Progenitor cell of endocrine pancreas (in vitro differentiated cells): Measurements from ENCODE around the gene MAP2K7. TPM values are rescaled to one million over a fixed set of nuclear protein-coding genes. Genes with fewer than 3 reads are reported as not detected.

Experiments used
- DNase-seq: peaks from one replicate; pipeline ENCODE4 v3.0.0; 2021; ENCODE audit warnings: low spot score; ENCODE audit not compliant: unreplicated experiment
- H3K27ac Mint-ChIP-seq: 2 replicates; pipeline ENCODE4 v1.8.0; 2021; ENCODE audit warnings: mild to moderate bottlenecking, moderate library complexity, mixed read lengths
- H3K27me3 Mint-ChIP-seq: 2 replicates; pipeline ENCODE4 v1.8.0; 2021; ENCODE audit warnings: mixed read lengths
- H3K36me3 Mint-ChIP-seq: 2 replicates; pipeline ENCODE4 v1.8.0; 2022; ENCODE audit warnings: mixed read lengths; ENCODE audit not compliant: insufficient read depth
- H3K4me1 Mint-ChIP-seq: 2 replicates; pipeline ENCODE4 v1.8.0; 2021; ENCODE audit warnings: low read depth, mixed read lengths
- H3K4me3 Mint-ChIP-seq: 2 replicates; pipeline ENCODE4 v1.8.0; 2021; ENCODE audit warnings: low read depth, mild to moderate bottlenecking, moderate library complexity, mixed read lengths
- H3K9me3 Mint-ChIP-seq: 2 replicates; pipeline ENCODE4 v1.8.0; 2021; ENCODE audit warnings: low read depth, mixed read lengths
- CTCF ChIP-seq: fragments of 200-600 bp; sonication (generic); IDR thresholded peaks from one replicate; pipeline ENCODE4 v1.5.0; 2021; ENCODE audit warnings: antibody characterized with exemption, mild to moderate bottlenecking; ENCODE audit not compliant: unreplicated experiment
- total RNA-seq: library from RNA; stranded (reverse); gene quantifications from 2 replicates; pipeline ENCODE4 v1.2.1, GENCODE V29; 2021

Gene MAP2K7
- total RNA-seq, 1 donor from 2014 or later, result 53.5 TPM

DNA sequence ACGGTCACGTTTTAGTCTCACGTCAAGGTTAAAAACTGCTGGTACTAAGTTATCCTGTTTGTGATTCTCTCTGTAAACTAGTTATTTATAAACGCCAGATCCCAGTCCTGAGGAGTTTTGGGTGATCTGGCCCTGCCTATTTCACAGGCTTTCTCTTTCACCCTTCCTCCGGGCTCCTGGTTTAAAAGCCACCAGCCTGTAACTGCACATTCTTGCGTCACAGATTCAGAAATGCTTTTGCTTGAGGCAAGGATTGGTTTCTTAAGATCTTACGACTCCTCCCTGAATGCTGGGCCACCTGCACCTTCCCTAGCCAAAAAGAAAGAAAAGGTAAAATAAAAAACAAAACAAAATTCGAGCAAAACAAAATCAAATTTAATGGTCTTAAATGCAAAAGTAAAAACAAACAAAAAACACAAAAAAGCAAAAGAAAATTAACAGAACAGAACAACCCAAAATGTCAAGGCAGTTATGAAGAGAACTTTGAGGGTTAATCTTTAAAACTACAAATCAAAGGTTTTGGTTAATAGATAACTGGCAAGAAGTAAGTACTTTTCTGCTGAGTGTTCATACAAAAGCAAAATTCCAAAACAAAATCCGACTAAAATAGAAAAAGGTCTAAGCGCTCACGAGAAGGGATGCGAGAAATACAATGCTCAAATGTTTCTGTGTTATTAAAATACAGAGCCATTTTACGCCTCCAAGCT lies 58.4 kb downstream of the MAP2K7 start:
- Mint-ChIP-seq H3K4me3 (peak overlapping the region; percentile 10), H3K9me3 (no peaks in the 10 kb centered on the region), H3K4me1 (peaks cover 11% of the 10 kb centered on the region), H3K36me3 (peaks cover 16% of the 10 kb centered on the region), H3K27me3 (no peaks in the 10 kb centered on the region), H3K27ac (peak overlapping the region; percentile 93)
- TF ChIP-seq CTCF, result no peak
- DNase-seq, result no peak

DNA sequence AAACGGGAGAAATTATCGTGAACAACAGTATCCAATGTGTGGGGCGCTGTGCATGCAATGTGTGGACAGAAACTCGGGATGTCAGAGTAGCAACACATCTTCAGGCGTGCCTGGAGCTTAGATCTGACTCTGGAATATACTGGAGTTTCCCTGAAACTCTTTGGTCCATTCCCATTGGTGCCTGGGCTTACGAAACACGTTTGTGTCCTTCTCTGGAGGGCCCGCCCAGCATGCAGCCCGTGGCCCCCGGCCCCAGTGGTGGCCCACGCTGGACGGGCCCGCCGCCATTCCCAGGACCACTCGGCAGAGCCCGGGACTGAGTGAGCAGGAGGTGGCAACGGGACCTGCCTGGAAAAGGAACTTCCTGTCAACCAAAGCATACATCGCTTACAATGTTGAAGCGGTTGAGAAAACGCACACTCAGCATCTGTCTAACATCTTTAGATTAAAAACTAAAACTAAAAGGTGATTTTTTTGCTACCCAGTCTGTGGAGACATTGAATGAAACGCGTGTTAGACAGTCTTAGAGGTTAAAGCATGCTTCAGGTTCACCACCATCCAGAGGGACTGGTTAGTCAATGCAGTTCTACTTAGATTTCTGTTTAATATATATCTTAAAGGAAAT lies 59.1 kb downstream of the MAP2K7 start:
- H3K36me3 Mint-ChIP-seq, result peaks cover 20% of the 10 kb centered on the region

GRCh38 chr19:7963566-7963965 lies 59.9 kb downstream of the MAP2K7 start:
- DNase-seq, result no peak
- Mint-ChIP-seq H3K27me3 (no peaks in the 10 kb centered on the region), H3K9me3 (no peaks in the 10 kb centered on the region), H3K4me3 (no peak overlapping the region), H3K36me3 (peaks cover 20% of the 10 kb centered on the region), H3K27ac (peak overlapping the region; percentile 37), H3K4me1 (peaks cover 11% of the 10 kb centered on the region)
- no peak for TF ChIP-seq CTCF

More for the DNA sequence above, 59.1 kb downstream of the MAP2K7 start:
- no peaks in the 10 kb centered on the region for H3K27me3 Mint-ChIP-seq
- TF ChIP-seq CTCF, result no peak
- H3K4me3 Mint-ChIP-seq, result no peak overlapping the region
- peaks cover 11% of the 10 kb centered on the region for H3K4me1 Mint-ChIP-seq
- H3K27ac Mint-ChIP-seq, result peak overlapping the region; percentile 93
- H3K9me3 Mint-ChIP-seq, result no peaks in the 10 kb centered on the region
- DNase-seq, result no peak

Other genes with a start within 250 kb of the MAP2K7 start
- gene RETN, start 234.8 kb upstream of the MAP2K7 start, total RNA-seq, result not detected in 2 replicates
- not detected in 2 replicates for gene MCEMP1, start 226.8 kb upstream of the MAP2K7 start, total RNA-seq
- 71.5 and 88.8 TPM in 2 replicates for gene TRAPPC5, start 223.0 kb upstream of the MAP2K7 start, total RNA-seq
- not detected in 2 replicates for gene FCER2, start 201.7 kb upstream of the MAP2K7 start, total RNA-seq
- not detected in 2 replicates for gene CLEC4G, start 171.8 kb upstream of the MAP2K7 start, total RNA-seq
- gene CD209, start 156.3 kb upstream of the MAP2K7 start, total RNA-seq, result not detected in 2 replicates
- gene CLEC4M, start 140.6 kb upstream of the MAP2K7 start, total RNA-seq, result 0.36 and 0.42 TPM in 2 replicates
- gene EVI5L, start 73.7 kb upstream of the MAP2K7 start, total RNA-seq, result 15.2 and 16.2 TPM in 2 replicates
- 37.4 and 40.4 TPM in 2 replicates for gene PRR36, start 29.5 kb upstream of the MAP2K7 start, total RNA-seq
- gene LRRC8E, start 15.4 kb upstream of the MAP2K7 start, total RNA-seq, result 3.6 and 3.9 TPM in 2 replicates
- gene TGFBR3L, start 11.0 kb downstream of the MAP2K7 start, total RNA-seq, result 0.67 and 1.1 TPM in 2 replicates
- gene SNAPC2, start 16.5 kb downstream of the MAP2K7 start, total RNA-seq, result 9.9 and 10.8 TPM in 2 replicates
- 97.9 and 114 TPM in 2 replicates for gene CTXN1, start 22.3 kb downstream of the MAP2K7 start, total RNA-seq
- gene TIMM44, start 39.8 kb downstream of the MAP2K7 start, total RNA-seq, result 75.0 and 75.2 TPM in 2 replicates
- gene ELAVL1, start 101.8 kb downstream of the MAP2K7 start, total RNA-seq, result 125 and 130 TPM in 2 replicates
- not detected in 2 replicates for gene CCL25, start 148.9 kb downstream of the MAP2K7 start, total RNA-seq
- gene FBN3, start 245.7 kb downstream of the MAP2K7 start, total RNA-seq, result 121 and 122 TPM in 2 replicates